Left hindlimb (tissue), 1 donor: ENCODE results near the gene SERPINH1.

ENCODE experiments used
- DNase-seq: peaks from one replicate; pipeline ENCODE4 v3.0.0-alpha.2; 2018

The SERPINH1 gene

DNA sequence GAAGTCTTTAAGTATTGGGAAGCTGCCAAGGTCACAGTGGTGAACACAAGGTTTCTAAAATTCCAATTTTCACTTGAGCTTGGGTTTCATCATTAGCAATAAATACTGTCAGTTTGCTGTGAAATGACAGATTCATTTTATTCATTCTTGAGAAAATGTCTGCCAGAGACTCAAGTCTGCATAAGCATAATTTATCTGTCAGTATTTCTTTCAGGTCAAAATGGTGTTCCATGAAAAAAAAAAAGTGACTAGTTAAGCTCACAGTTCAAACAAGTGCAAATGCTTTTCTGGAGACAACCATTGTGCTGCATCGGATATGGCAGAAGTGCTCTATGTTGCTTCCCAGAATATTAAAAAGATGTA is 28.2 kb upstream of the SERPINH1 start:
- DNase-seq = no peak

- no peak for DNase-seq
Observed at GRCh38 chr11:75534259-75535069, 27.6 kb upstream of the SERPINH1 start.

- no peak for DNase-seq
Observed at GRCh38 chr11:75535071-75535470, 27.0 kb upstream of the SERPINH1 start.

DNA sequence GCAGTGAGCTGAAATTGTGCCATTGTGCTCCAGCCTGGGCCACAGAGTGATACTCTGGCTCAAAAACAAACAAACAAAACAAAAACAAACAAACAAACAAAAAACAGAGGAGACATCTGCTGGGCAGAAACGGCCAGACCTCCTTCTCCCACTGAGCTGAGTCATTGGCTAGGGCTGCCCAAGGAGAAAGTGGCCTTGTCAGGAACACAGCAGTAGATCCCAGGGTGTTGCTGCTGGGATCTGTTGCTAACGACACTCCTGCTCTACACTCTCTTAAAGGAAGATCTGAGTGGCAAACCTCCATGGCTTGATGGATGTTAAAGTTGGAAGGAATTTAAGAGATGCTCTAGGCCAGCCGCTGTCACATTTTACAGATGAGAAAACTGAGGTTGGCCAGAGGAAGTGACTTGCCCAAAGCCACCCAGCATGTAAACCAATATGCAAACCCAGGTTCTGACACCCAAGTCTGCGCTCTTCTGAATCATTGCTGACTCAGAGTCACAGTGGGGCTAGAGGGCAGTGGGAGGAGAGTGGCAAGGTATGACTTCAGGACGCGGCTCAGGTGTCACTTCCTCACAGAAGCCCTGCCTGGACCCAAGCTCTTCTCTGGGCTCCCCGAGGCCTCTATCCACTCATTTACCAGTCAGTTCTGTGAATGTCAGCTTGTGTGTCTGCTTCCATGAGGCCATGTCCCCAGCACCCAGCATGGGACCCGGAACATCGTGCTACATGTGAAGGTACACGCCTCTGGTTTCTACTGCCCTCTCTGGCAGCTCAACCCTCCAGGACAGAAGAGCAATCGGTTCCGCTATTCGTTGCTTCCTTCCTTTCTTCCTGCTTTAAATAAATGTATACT is 25.0 kb upstream of the SERPINH1 start:
- DNase-seq = no peak

DNA sequence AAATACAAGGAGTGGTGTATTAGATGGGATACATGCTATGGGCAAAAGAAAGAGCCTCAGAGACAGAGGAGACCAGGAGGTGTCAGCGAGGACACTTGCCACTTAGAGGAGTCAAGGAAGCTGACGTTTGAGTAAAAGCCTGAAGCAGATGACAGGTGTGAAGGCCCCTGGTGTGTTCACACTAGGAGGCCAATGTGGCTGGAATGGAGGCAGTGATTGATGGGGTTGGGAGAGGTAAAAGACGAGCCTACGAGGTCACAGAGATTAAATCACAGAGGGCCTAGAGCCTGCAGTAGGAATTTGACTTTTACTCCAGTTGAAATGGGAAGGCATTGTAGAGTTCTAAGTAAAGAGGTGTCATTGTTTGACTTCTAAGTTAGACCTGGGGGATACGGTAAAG is 24.3 kb upstream of the SERPINH1 start:
- no peak for DNase-seq

DNA sequence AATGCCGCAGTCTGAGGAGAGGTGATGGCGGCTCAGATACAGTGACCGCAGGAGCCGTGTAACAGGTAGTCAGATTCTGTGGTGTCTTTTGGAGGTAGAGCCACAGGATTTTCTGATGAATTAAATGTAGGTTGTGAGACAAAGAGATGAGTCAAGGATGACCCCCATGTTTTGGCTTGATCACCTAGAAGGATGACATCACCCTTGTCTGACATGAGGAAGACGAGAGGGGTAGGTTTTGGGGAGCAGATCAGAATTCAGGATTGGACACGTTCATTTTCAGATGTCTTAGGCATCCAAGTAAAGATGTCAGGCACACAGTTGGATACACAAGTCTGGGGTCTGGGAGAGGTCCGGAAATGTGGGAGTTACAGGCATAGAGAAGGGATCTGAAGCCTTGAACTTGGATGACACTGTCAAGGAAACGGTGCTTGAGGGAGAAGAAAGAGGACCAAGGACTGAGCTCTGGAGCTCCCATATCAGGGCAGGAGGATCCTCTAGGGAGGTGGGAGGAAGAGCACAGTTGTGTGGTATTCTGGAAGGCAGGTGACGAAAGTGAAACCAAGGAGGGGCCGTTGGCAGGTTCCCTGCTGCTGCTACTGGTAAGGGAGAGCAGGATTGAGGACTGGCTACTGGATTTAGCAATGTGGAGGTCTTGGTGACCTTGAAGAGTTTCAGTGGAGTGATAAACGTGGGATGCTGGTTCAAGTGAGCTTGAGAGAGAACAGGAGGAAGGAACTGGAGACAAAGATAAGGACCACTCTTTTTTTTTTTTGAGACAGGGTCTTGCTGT is 23.7 kb upstream of the SERPINH1 start:
- no peak for DNase-seq

- DNase-seq = no peak
Observed at GRCh38 chr11:75539459-75540334, 22.4 kb upstream of the SERPINH1 start.

- no peak for DNase-seq
Observed at GRCh38 chr11:75541193-75542087, 20.6 kb upstream of the SERPINH1 start.

GRCh38 chr11:75542088-75542438 is 20.0 kb upstream of the SERPINH1 start:
- no peak for DNase-seq

- no peak for DNase-seq
Observed at GRCh38 chr11:75543806-75544205, 18.2 kb upstream of the SERPINH1 start.

DNA sequence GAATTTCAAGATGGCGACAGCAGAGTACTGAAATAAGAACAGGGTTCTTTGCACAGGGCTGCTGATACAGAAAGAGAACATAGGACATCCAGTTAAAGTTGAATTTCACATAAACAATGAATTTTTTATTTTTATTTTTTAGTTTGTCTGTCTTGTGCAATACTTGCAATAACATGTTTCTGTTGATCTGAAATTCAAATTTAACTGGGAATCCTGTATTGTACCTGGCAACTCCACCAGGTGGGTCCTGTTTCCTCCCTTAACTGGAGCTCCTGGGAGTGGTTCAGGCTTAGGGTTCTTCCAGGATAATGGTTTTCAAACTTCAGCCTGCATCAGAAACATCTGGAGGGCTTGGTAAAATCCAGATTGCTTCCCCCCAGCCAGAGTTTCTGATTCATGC is 14.9 kb upstream of the SERPINH1 start:
- no peak for DNase-seq

GRCh38 chr11:75547617-75548058 is 14.4 kb upstream of the SERPINH1 start:
- DNase-seq = peak; percentile 79

DNA sequence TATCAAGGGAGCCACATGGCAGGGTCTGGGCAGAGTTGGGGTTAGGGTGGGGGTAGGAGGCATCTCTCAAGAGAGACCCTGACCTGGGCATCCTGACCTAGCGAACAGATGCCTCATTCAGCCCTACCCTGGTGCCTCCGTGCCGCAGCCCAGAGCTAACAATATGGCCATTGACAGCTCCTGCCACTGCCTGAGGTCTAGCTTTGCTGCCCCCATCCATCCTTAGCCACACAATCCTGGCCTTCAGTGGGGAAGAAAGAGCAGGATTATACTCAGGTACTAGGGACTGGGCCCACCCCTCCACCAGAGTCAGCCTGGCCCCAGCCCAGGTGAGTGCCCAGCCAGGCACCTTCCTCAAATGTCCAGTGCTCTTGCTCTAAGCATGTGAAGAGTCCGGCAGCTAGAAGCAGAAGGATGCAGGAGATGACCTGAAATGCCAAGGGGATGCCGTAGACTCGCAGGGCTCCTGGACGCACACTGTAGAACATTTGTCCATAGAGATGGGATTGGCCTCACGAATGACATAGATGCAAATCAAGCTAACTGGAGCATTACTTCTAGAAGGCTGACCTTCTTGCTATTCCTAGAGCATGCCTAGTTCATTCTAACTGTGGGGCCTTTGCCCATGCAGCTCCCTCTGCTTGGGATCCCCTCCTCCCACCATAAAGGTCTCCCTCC is 13.3 kb upstream of the SERPINH1 start:
- peak; percentile 62 for DNase-seq

GRCh38 chr11:75549370-75549958 is 12.6 kb upstream of the SERPINH1 start:
- no peak for DNase-seq

DNA sequence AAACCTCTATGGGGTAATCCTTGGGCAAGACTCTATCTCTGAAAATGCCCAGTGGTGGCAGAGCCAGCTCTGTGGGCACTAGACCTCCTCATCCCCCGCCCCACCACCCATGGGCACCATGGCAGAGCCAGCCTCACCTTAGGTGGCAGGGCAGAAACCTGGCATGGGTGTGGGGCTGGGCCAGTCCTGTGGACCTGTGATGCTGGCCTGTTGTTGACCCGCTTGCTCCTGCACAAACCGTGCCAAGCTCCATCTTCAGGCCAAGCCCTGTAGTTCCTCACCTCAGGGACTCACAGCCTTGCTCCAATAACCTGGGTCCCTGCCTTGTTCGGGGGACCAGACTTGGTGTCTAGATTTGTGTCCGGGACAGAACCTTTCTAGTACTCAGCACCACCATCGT is 8.9 kb upstream of the SERPINH1 start:
- DNase-seq = no peak

DNA sequence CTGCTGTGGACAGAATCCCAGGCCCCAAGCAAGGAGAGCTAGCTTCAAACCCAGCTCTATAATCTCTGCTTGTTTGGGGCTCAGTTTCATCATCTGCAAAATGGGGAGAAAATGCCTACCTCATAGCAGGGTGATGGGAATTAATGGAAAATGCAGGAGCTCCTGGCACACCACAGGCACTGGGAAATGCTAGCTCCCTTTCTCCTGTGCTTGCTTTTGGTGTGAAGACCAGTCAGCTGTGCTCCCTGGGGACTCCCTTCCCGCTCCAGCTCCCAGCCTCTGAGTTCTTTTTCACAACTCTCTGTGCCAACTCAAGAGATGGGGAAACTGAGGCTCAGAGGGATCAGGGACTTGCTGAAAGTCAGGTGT is 8.2 kb upstream of the SERPINH1 start:
- no peak for DNase-seq

- peak; percentile 99 for DNase-seq
Observed at GRCh38 chr11:75554258-75555022, 7.6 kb upstream of the SERPINH1 start.

GRCh38 chr11:75555079-75555811 is 6.8 kb upstream of the SERPINH1 start:
- DNase-seq = no peak

GRCh38 chr11:75556275-75556674 is 5.8 kb upstream of the SERPINH1 start:
- DNase-seq = no peak
